Duodenal mucosa (tissue), 2 donors: Measurements from ENCODE around the gene PCSK4.
"Not testable (repeated sequence)": the region's sequence is repeated elsewhere in the genome, so short reads cannot be mapped to it uniquely, and the experiment has no call there.

Experiments used
- H3K27ac ChIP-seq: one replicate; pipeline ENCODE4 v1.7.0; 2013; ENCODE audit warnings: low read depth, low read length
- H3K27me3 ChIP-seq, 2 donors: one replicate each; pipeline ENCODE4 v1.7.0; 2013; ENCODE audit warnings: low read length in 2 of 2, control low read depth in 1 of 2; ENCODE audit not compliant: insufficient read depth in 2 of 2, control insufficient read depth in 1 of 2
- H3K36me3 ChIP-seq, 2 donors: one replicate each; pipeline ENCODE4 v1.7.0; 2013; ENCODE audit warnings: low read length in 2 of 2, control low read depth in 1 of 2; ENCODE audit not compliant: insufficient read depth in 2 of 2, control insufficient read depth in 1 of 2
- H3K4me1 ChIP-seq, 2 donors: one replicate each; pipeline ENCODE4 v1.7.0; 2013; ENCODE audit warnings: low read length in 2 of 2, control low read depth in 1 of 2; ENCODE audit not compliant: insufficient read depth in 2 of 2, control insufficient read depth in 1 of 2
- H3K4me3 ChIP-seq, 2 donors: one replicate each; pipeline ENCODE4 v1.7.0; 2013; ENCODE audit warnings: low read length in 2 of 2, low read depth in 1 of 2
- H3K9ac ChIP-seq, 2 donors: one replicate each; pipeline ENCODE4 v1.7.0; 2013; ENCODE audit warnings: low read length in 2 of 2, low read depth in 1 of 2
- H3K9me3 ChIP-seq, 2 donors: one replicate each; pipeline ENCODE4 v1.7.0; 2013; ENCODE audit warnings: low read length in 2 of 2, control low read depth in 1 of 2; ENCODE audit not compliant: control insufficient read depth in 1 of 2

PCSK4 gene

GRCh38 chr19:1505991-1506881 lies 16.1 kb upstream of the PCSK4 start:
- Histone ChIP-seq H3K4me3 (no peak overlapping the region), H3K9me3 (no peaks in the 10 kb centered on the region), H3K4me1 (peaks cover 19 to 32% of the 10 kb centered on the region in 2 donors), H3K27ac (no peak overlapping the region), H3K36me3 (peaks cover 0 to 5% of the 10 kb centered on the region in 2 donors), H3K9ac (no peak overlapping the region), H3K27me3 (peaks cover 5 to 13% of the 10 kb centered on the region in 2 donors)

- H3K27ac ChIP-seq: no peak overlapping the region
- no peak overlapping the region for H3K4me3 ChIP-seq
- H3K4me1 ChIP-seq: peaks cover 10 to 23% of the 10 kb centered on the region in 2 donors
- peaks cover 0 to 5% of the 10 kb centered on the region in 2 donors for H3K36me3 ChIP-seq
- no peak overlapping the region for H3K9ac ChIP-seq
- H3K9me3 ChIP-seq: no peaks in the 10 kb centered on the region
- peaks cover 5 to 13% of the 10 kb centered on the region in 2 donors for H3K27me3 ChIP-seq
Measured at GRCh38 chr19:1505012-1505411, 14.9 kb upstream of the PCSK4 start.

GRCh38 chr19:1503925-1504773 lies 14.0 kb upstream of the PCSK4 start:
- no peak overlapping the region for H3K9ac ChIP-seq

GRCh38 chr19:1503089-1503924 lies 13.2 kb upstream of the PCSK4 start:
- no peaks in the 10 kb centered on the region for H3K9me3 ChIP-seq
- peak overlapping the region; percentile 43 to 50 for H3K4me3 ChIP-seq
- H3K27ac ChIP-seq: no peak overlapping the region
- peaks cover 0 to 5% of the 10 kb centered on the region in 2 donors for H3K36me3 ChIP-seq
- peaks cover 5 to 13% of the 10 kb centered on the region in 2 donors for H3K27me3 ChIP-seq
- H3K4me1 ChIP-seq: peaks cover 1 to 14% of the 10 kb centered on the region in 2 donors
- H3K9ac ChIP-seq: peak overlapping the region; percentile 0 to 5

More at GRCh38 chr19:1503925-1504773, 14.0 kb upstream of the PCSK4 start:
- H3K4me3 ChIP-seq: peak overlapping the region in 1 of 2 donors; percentile 50
- H3K9me3 ChIP-seq: no peaks in the 10 kb centered on the region
- H3K4me1 ChIP-seq: peaks cover 5 to 18% of the 10 kb centered on the region in 2 donors
- peaks cover 0 to 5% of the 10 kb centered on the region in 2 donors for H3K36me3 ChIP-seq
- H3K27ac ChIP-seq: no peak overlapping the region
- H3K27me3 ChIP-seq: peaks cover 5 to 13% of the 10 kb centered on the region in 2 donors

- H3K4me3 ChIP-seq: peak overlapping the region in 1 of 2 donors; percentile 43
- no peak overlapping the region for H3K27ac ChIP-seq
- peaks cover 0 to 13% of the 10 kb centered on the region in 2 donors for H3K4me1 ChIP-seq
- H3K27me3 ChIP-seq: peaks cover 5 to 13% of the 10 kb centered on the region in 2 donors
- H3K9ac ChIP-seq: no peak overlapping the region
- no peaks in the 10 kb centered on the region for H3K9me3 ChIP-seq
- peaks cover 0 to 5% of the 10 kb centered on the region in 2 donors for H3K36me3 ChIP-seq
Measured at GRCh38 chr19:1502433-1503088, 12.4 kb upstream of the PCSK4 start.

GRCh38 chr19:1501200-1501595 lies 11.0 kb upstream of the PCSK4 start:
- peaks cover 0 to 9% of the 10 kb centered on the region in 2 donors for H3K36me3 ChIP-seq
- H3K9me3 ChIP-seq: no peaks in the 10 kb centered on the region
- H3K4me3 ChIP-seq: peak overlapping the region; percentile 17 to 50
- H3K27ac ChIP-seq: peak overlapping the region; percentile 75
- H3K4me1 ChIP-seq: peaks cover 0 to 8% of the 10 kb centered on the region in 2 donors
- peaks cover 8 to 13% of the 10 kb centered on the region in 2 donors for H3K27me3 ChIP-seq
- no peak overlapping the region for H3K9ac ChIP-seq

- not testable (repeated sequence) for H3K9me3 ChIP-seq, H3K9ac ChIP-seq, H3K36me3 ChIP-seq, H3K27ac ChIP-seq, H3K4me3 ChIP-seq
- Histone ChIP-seq H3K27me3 (peaks cover 8 to 11% of the 10 kb centered on the region in 2 donors), H3K4me1 (peaks cover 6 to 16% of the 10 kb centered on the region in 2 donors)
Measured at GRCh38 chr19:1499231-1499630, 9.1 kb upstream of the PCSK4 start.

GRCh38 chr19:1497578-1498235 lies 7.6 kb upstream of the PCSK4 start:
- no peak overlapping the region for H3K4me3 ChIP-seq
- H3K4me1 ChIP-seq: peaks cover 22 to 23% of the 10 kb centered on the region in 2 donors
- peaks cover 0 to 4% of the 10 kb centered on the region in 2 donors for H3K36me3 ChIP-seq
- H3K27me3 ChIP-seq: peaks cover 0 to 3% of the 10 kb centered on the region in 2 donors
- no peaks in the 10 kb centered on the region for H3K9me3 ChIP-seq
- no peak overlapping the region for H3K9ac ChIP-seq
- no peak overlapping the region for H3K27ac ChIP-seq
